NB4 (cell line): ENCODE results near the gene TLNRD1.
A peak's percentile ranks its signal among the peaks of the same experiment; 100 is the strongest.

Experiments
- DNase-seq: peaks from one replicate; pipeline ENCODE4 v3.0.0; 2010; ENCODE audit warnings: low read depth
- H3K4me3 ChIP-seq: one replicate; pipeline ENCODE4 v1.5.1; 2011; ENCODE audit warnings: mild to moderate bottlenecking, low read depth, low read length, moderate library complexity
- MAX ChIP-seq: IDR thresholded peaks from 2 replicates; pipeline ENCODE4 v1.6.1; 2011; ENCODE audit warnings: low read depth, low read length
- MYC ChIP-seq: IDR thresholded peaks from 2 replicates; pipeline ENCODE4 v1.6.1; 2011; ENCODE audit warnings: low read depth, low read length
- POLR2A ChIP-seq: IDR thresholded peaks from 2 replicates; pipeline ENCODE4 v1.6.1; 2011; ENCODE audit warnings: mild to moderate bottlenecking; ENCODE audit not compliant: insufficient read length; ENCODE audit errors: extremely low read depth
- TF ChIP-seq, protein P1 (sequence below): IDR thresholded peaks from one replicate; pipeline ENCODE4 v1.5.1; 2012; ENCODE audit warnings: low read depth, low read length

TLNRD1 gene

DNA sequence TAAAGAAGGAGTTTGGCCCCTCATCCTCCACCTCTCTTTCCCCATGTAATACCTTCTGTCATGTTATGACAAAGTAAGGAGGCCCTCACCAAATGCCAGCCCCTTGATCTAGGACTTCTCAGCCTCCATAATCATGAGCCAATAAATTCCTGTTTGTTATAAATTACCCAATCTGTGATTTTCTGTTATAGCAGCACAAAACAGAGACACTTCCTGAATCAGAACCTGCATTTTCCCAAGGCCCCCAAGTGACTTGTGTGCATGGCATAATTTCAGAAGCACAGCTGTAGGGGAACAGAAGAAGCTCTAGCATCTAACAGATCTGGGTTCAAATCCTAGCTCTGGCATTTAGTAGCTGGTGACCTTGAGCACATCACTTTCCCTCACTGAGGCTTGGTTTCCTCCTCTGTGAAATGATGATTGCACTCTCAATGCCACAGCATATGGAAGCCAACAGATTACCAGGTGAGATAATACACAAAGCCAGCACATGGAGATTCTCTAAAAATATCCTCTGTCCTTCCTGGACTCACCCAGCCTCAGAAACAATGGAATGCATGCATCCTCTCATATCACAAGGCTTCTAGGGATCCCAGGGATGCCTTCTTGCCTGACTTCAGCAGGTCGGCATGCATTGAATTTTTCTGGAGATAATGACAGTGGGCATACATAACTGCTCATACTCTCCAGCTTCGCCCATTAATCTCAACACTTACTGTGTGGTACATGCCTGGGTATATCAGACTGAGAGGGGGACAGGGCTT lies 26.3 kb downstream of the TLNRD1 start:
- H3K4me3 ChIP-seq = no peak overlapping the region
- DNase-seq = no peak
- TF ChIP-seq MAX (no peak), MYC (no peak), POLR2A (no peak)
- TF ChIP-seq, protein P1, sequence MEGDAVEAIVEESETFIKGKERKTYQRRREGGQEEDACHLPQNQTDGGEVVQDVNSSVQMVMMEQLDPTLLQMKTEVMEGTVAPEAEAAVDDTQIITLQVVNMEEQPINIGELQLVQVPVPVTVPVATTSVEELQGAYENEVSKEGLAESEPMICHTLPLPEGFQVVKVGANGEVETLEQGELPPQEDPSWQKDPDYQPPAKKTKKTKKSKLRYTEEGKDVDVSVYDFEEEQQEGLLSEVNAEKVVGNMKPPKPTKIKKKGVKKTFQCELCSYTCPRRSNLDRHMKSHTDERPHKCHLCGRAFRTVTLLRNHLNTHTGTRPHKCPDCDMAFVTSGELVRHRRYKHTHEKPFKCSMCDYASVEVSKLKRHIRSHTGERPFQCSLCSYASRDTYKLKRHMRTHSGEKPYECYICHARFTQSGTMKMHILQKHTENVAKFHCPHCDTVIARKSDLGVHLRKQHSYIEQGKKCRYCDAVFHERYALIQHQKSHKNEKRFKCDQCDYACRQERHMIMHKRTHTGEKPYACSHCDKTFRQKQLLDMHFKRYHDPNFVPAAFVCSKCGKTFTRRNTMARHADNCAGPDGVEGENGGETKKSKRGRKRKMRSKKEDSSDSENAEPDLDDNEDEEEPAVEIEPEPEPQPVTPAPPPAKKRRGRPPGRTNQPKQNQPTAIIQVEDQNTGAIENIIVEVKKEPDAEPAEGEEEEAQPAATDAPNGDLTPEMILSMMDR = no peak

- TF ChIP-seq POLR2A = no peak
- TF ChIP-seq MYC = no peak
- TF ChIP-seq MAX = no peak
- TF ChIP-seq, protein P1 = no peak
- peak; percentile 19 for DNase-seq
- H3K4me3 ChIP-seq = no peak overlapping the region
Measured at GRCh38 chr15:81029414-81030300, 28.9 kb downstream of the TLNRD1 start.

DNA sequence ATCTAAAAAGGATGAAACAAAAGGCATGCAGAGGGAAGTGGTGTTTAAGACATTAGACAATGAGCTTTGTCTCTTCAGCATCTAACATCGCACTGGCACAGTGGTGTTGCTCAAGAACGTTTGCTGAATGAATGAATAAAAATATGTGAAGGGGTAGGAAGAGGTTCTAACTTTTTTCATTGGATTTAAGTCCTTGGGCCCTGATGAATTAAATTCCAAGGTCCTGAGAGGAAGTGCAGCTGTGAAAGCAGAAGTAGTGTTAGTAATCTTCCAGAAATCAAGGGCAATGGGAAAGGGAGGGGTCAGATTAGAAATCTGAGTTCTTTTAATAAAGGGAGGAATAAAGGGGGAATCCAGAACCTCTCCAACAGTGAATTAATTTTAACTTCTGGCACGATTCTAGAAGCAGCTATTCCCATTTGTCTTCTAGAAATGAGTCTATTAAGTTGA lies 29.6 kb downstream of the TLNRD1 start:
- no peak overlapping the region for H3K4me3 ChIP-seq
- no peak for DNase-seq
- TF ChIP-seq POLR2A (no peak), MAX (no peak), MYC (no peak)
- TF ChIP-seq, protein P1 = no peak

DNA sequence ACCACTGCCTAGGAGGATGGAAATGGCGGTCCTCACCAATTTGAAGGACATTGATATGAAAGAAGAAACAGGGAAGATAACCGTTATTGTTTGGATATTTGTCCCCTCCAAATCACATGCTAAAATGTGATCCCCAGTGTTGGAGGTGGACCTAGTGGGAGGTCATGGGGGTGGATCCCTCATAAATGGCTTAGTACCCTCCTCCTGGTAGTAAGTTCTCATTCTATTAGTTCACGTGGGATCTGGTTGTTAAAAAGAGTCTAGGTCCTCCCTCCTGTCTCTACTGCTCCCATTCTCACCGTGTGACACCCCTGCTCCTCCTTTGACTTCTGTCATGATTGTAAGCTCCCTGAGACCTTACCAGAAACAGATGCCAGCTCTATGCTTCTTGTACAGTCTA lies 30.5 kb downstream of the TLNRD1 start:
- TF ChIP-seq, protein P1 = no peak
- no peak for TF ChIP-seq POLR2A
- no peak for TF ChIP-seq MYC
- no peak for TF ChIP-seq MAX
- no peak overlapping the region for H3K4me3 ChIP-seq
- DNase-seq = no peak

DNA sequence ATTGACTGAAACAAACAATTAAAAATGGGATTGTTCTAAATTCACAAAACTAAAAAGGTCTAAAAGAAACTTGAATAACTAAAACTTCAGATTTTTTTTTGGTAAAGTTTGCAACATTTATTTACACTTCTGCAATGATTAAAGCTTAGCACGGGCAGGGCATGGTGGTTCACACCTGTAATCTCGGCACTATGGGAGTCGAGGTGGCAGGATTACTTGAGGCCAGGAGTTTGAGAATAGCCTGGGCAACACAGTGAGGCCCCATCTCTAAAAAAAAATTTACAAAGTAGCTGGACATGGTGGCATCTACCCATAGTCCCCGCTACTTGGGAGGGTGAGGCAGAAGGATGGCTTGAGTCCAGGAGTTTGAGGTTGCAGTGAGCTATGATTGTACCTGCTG lies 31.6 kb downstream of the TLNRD1 start:
- no peak overlapping the region for H3K4me3 ChIP-seq
- TF ChIP-seq POLR2A (no peak), MAX (no peak), MYC (no peak)
- TF ChIP-seq, protein P1 = no peak
- no peak for DNase-seq
